Fibroblast of skin of left quadriceps (primary cell): Measurements from ENCODE around the gene PEX11G.

Source experiments
- DNase-seq, 2 experiments: peaks; one replicate each; pipeline ENCODE4 v3.0.0-alpha.2; 2013; ENCODE audit warnings: low read depth in 2 of 2

PEX11G gene

DNA sequence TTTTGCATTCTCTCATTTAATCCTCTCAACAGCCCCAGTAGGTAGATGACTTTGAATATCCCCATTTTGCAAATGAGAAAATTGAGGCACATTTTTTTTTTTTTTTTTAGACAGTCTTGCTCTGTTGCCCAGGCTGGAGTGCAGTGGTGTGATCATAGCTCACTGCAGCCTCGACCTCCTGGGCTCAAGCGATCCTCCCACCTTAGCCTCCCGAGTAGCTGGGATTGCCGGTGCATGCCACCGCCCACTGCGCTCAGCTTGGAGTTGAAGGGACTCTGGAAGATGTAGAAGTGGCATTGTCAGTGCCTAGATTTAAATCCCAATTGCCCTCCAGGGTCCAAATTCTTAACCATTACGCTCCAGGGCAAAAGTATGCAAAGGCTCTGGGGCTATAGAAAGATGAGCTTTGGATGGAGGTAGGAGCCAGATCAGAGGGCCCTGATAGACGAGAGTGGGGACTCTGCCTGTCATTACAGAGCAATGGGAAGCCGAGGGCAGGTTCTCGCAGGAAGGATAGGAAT is 32.8 kb upstream of the PEX11G start:
- no peak for DNase-seq

- no peak for DNase-seq
Observed at GRCh38 chr19:7520131-7521051, 31.6 kb upstream of the PEX11G start.

GRCh38 chr19:7519361-7520130 is 30.7 kb upstream of the PEX11G start:
- no peak for DNase-seq

DNA sequence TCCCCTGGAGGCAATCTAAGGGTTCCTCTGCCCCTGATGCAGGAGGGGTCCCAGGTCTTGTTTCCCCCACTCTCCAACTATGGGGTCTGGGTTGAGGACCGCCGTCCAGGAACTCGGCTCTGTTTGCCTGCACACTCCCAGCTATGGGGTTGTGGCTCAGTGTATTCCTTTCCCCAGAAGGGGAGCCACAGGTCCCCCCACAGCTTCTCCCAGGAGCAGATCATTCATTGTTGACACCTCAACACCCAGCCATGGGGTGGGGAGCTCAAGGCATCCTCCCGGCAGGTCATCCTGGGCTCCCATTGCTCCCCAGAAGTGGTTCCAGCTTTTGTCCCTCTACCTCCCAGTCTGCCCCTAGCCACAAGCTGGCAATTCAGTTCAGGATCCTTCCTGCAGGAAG is 28.0 kb upstream of the PEX11G start:
- no peak for DNase-seq

- DNase-seq: no peak
Observed at GRCh38 chr19:7516333-7516732, 27.5 kb upstream of the PEX11G start.

GRCh38 chr19:7515645-7516151 is 26.9 kb upstream of the PEX11G start, which contains the start of gene ZNF358:
ZNF358 (plus strand) TSS chr19:7516103; CDS start chr19:7519243, 3,140 bp downstream.
- DNase-seq: no peak

DNA sequence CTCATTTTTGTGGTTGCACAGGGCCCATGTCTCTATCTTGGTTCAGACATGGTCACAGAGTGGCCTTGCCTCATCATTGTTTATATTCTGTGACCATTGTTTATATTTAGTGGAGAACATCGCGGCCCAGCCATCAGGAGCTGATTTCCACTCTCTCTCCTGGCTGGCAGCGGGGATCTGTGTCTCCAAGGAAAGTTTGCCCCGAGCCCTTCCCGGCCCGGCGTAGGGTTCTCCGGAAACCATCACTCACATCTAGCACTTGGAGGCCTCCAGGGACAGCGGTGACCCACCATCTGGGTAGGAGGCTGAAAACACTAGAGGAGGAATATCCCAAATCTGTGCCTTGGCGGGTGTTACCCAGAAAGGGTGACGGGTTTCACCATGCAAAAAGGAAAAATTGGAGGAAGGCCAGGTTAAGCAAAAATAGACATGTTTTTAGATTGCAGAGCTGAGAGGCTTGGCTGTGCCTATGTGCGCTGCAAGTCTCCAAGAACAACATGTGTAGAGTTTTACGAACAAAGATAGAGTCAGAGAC is 26.3 kb upstream of the PEX11G start:
- no peak for DNase-seq

- DNase-seq: no peak
Observed at GRCh38 chr19:7513809-7514642, 25.2 kb upstream of the PEX11G start.

- DNase-seq: no peak
Observed at GRCh38 chr19:7512400-7512851, 23.6 kb upstream of the PEX11G start.

- DNase-seq: no peak
Observed at GRCh38 chr19:7509625-7510024, 20.8 kb upstream of the PEX11G start.

- no peak for DNase-seq
Observed at GRCh38 chr19:7507884-7508283, 19.0 kb upstream of the PEX11G start.

- no peak for DNase-seq
Observed at GRCh38 chr19:7506385-7507328, 17.8 kb upstream of the PEX11G start.

DNA sequence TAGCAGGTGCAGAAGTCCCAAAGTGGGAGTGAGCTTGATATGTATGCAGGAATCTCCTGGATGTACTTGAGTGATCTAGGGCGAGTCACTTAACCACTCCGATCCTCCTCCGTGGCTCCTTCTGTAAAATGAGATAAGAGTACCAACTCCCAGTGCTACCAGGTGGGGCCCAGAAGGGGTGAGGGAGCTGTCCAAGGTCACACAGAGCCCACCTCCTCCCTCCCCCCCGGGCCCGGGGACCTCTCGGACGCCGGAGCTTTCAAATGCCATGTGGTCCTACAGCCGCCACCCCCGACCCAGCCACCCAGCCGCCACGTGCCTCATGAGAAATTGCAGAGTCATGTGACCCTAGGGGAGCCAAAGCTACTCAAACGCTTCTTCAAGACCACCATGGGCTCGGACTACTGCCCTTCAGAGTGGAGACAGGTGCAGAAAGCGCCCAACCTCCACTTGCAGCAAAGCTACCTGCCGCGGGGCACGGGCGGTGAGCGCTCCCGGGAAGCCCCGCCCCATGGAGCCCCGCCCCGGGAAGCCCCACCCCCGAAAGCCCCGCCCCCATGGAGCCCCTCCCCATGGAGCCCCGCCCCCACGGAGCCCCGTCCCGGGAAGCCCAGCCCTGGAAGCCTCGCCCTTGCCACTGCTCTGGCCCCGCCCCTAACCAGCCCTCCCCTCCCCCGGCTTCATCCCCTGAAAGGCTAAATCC is 17.0 kb upstream of the PEX11G start:
- DNase-seq: no peak

DNA sequence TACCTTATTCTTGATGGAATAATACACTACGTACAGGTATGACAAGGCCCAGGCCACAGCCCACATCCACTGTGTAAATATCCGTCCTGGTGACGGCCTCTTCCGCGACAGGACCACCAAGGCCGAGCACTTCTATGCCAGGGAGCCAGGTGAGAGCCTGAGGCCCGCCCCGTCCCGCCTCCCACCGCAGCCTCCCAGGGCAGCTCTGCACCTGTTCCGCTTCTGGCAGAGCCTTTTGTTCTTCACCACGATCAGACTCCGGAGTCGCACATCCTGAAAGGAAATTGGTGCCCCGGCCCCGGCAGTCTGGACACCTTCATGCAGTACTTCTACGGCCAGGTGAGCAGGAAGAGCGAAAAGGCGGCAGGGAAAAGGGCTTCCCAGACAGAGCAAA is 16.4 kb upstream of the PEX11G start:
- DNase-seq: no peak

DNA sequence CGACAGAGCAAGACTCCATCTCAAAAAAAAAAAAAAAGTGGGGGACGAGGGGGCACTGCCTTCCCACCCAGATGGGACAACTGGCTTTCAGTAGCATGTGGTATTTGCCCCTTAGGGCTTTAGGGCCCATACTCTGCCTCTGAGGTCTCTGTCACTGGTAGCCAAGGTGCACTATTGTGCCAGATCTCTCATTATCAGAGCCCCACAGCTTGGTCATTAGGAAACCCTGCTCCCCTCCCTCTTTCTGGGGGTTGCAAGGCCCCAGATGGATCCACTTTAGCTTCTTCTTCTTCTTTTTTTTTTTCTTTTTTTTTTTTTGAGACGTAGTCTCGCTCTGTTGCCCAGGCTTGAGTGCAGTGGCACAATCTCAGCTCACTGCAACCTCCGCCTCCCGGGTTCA is 15.8 kb upstream of the PEX11G start:
- no peak for DNase-seq

DNA sequence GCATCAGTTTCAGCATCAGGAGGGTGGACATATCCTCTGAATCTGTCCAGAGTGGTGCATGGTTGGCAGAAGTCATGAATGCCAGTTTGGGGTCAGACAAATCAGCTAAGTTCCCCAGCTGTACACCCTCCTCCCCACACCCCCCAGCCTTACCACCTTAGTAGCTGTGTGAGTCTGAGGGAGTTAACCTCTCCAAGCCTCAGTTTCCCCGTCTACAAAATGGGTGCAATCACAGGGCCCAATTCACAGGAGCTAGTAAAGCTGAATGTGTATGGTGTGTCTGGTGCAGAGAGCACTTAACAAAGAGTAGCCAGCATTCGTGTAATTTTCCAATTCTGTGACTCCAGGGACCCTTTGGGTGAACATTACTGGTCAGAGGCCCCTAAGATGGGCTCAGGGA is 13.7 kb upstream of the PEX11G start:
- no peak for DNase-seq

- no peak for DNase-seq
Observed at GRCh38 chr19:7500811-7501450, 12.1 kb upstream of the PEX11G start.

DNA sequence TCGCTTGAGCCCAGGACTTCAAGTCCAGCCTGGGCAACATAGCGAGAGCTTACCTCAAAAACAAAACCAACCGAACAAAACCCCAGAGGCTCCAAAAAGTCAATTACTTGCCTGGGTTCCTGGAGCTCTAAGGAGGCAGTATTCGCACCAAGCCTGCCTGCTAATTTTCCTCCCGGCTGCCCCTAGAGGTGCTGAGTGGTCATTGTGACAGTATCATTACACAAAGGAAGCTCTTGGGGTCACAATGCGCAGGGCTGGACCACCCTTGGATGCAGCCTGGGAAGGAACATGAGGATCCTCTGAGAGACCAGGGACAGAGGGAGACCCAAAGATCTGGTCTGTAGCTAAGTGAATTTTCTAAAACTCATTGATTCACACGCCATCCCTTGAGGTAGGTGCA is 8.5 kb upstream of the PEX11G start:
- DNase-seq: no peak
